Measurements from ENCODE around the gene HNRNPA1.
A peak's percentile ranks its signal among the peaks of the same experiment; 100 is the strongest.
"Not testable (repeated sequence)": the region's sequence is repeated elsewhere in the genome, so short reads cannot be mapped to it uniquely, and the experiment has no call there.

HNRNPA1 gene

DNA sequence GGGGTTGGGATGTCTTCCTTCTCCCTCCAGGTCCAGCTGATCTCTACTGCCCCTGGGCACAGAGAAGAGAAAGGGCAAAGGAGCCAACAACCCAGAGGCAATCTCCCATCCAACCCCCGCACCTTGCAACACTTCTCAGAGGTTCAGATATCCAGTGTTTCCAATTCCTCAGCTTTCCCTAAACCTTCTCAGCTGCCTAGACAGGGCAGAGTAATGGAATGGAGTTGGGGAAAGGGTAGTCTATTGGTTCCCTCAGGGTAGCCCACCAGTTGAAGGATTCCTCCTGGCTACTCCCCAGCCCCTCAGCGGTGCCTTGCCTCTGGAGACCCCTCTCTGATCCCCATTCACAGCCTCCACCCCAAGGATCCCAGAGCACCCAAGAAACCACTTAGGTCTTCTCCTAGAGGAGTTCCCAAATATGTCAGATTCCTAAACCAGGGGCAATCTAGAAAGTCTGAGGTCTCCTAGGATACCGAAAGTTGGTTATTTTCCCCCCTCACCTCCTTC is 19.8 kb downstream of the HNRNPA1 start:
- DNase-seq, result no peak

DNA sequence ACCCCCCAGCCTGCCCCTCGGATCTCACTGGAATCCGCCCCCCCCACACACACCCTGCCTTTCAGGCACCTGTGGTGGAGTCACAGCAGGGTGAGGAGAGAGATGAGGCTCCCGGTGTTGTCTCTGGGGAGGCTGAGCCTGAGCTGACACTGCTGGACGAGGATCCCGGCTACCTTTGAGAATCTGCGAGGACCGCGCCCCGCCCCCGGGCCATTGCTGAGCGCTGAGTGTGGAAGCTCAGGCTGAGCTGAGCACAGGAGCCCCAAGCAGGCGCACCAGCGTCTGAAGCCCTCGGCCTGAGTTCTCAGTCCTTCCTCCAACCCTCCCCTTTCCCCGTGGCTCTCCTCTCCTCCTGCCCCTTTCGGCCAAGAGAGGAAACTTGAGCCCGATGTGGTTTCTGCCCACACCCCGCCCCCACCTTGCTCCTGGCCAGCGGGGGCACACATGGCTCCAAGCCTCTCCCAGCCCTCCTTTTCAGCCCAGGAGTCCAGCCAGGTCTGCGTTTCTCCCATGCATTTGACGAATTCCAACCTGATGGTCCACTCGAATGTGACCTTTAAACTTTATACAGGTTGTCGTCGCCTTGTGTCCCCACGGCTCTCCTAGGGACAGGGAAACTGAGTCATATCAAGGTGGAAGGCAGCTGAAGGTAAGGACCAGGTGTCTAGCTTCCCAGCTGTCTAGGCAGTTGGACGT is 20.4 kb downstream of the HNRNPA1 start, which contains the start of gene NFE2:
Gene NFE2 (minus strand): TSS at position 284 of the 696 bp plus-strand sequence. CDS start 5,767 bp downstream, outside the sequence.
- DNase-seq, result peak in 1 of 2 donors; percentile 40

DNA sequence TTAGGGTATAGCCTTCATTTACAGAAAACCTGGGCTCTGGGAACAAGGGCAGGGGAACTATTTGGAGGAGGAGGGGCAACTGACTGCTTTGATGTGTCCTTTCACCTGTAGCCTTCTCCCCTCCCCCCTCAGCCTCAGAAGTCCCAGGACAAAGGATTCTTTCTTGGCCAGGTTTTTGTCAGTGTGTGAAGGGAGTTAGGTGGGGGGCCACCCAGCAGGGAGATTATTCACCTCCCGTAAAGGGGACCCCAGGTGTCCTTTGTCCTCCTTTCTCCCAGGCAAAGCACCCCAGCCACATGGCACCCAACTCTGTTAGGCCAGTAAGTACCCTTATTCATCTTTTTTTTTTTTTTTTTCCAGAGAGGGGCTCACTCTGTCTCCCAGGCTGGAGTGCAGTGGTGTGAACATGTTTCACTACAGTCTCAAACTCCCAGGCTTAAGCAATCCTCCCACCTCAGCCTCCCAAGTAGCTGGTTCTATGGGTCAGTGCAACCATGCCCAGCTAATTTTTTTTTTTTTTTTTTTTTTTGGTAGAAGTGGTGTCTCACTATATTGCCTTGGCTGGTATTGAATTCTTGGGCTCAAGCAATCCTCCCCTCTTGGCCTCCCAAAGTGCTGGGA is 21.0 kb downstream of the HNRNPA1 start:
- no peak for DNase-seq

DNA sequence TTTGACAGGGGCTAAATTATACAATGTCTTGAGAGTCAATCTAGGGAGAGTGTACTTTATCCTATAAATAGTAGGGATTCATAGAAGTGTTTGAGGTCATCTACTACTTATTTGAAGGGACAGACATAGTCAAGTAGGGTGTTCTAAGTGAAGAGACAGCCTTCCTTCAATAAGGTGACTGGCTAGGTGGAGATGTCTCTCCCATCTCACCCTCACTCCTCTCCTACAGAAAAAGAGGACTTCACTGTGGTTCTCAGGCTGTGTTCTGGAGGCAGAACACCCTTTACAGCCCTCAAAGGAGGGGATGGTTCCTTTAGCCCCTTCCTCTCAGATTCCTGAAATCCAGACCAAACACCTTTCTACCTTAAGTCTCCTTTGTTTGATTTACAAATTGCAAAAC is 23.1 kb downstream of the HNRNPA1 start:
- no peak for DNase-seq

DNA sequence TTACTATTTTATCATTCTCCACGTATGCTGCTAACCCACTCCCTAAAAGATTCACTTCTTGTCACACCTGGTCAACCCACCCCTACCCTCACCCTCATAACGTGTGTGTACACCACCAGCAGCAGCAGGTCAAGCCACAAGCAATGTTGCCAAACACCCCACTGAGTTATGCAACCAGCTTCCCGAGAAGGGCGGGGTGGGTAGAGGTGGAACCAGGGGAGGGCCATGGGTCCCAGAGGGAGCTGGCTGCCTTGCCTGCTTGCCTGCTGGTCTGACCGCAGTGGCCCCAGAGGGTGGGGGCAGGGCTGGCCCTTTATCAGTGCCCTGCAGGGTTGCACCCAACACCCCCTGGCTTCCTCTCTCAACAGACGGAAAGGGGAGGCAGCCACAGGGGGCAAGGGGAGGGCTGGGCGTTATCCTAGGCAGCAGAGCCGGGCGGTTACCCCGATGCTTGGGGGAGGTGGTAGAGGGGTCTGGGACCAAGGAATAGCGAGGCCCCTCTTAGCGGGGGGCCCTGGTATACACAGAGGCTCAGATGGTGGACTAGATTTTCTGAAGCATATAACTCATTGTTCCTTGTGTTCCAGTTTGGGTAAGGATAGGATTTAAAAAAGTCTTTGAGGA is 23.8 kb downstream of the HNRNPA1 start:
- peak; percentile 44 to 71 for DNase-seq

DNA sequence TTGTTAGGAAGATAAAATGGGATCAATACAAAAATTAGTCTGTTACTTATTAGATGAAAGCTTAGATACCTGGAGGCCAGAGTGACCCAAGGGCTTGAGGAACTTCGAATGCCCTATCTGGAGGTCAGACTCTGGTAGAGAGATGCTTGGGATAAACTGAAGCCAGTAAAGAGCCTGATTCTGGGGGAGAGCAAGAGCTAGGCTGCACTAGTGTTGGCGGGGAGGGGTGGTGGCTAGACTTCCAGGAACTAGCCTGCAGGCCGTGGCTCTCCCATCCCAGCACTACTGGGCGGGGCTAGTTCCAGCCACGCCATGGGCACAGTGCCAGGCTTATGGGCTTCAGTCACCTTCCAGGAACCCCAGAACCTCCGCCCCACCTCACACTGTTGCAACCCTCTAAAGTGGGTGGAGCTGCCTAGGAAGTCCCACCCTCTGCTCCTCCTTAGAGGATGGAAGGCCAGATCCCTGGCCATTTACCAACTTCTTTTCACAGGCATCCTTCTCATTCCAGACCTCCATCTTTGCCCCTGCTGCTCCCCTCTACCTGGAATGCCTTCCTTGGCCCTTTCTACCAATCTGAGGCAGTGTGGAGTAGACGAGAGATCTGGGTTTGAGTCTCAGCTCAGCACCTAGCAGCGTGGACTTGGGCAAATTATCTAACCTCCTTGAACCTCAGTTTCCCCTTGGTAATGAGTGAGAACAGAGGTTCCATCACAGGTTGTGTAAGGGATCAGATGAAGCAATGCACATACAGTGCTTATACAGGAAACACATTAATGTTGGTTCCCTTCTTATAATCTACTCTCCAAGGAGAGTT is 26.6 kb downstream of the HNRNPA1 start:
- DNase-seq, result peak; percentile 61 to 85

- no peak for DNase-seq
These were observed 30.5 kb downstream of the HNRNPA1 start for GRCh38 chr12:54311051-54311450.

GRCh38 chr12:54312309-54312708 is 31.8 kb downstream of the HNRNPA1 start:
- not testable (repeated sequence) for DNase-seq

DNA sequence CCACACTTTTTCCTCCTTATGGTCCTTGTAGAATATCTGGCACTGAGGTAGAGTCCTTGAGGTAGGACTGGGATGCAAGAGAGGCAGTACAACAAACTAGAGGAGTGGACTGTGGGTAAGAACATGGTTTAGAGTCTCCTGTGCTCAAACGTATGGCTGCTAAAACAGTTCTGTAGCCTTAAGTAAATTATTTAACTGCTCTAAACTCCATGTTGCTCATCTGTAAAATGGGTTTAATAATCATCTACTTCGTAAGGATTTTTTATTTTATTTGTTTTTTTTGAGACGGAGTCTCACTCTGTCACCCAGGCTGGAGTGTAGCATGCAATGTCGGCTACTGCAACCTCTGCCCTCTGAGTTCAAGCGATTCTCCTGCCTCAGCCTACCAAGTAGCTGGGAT is 40.8 kb downstream of the HNRNPA1 start:
- no peak for DNase-seq

GRCh38 chr12:54324617-54325441 is 44.3 kb downstream of the HNRNPA1 start, which contains the start of gene COPZ1:
Gene COPZ1, plus strand, starts transcription at chr12:54325131. Its CDS starts 33 bp downstream, at chr12:54325164.
- peak; percentile 97 to 99 for DNase-seq

DNA sequence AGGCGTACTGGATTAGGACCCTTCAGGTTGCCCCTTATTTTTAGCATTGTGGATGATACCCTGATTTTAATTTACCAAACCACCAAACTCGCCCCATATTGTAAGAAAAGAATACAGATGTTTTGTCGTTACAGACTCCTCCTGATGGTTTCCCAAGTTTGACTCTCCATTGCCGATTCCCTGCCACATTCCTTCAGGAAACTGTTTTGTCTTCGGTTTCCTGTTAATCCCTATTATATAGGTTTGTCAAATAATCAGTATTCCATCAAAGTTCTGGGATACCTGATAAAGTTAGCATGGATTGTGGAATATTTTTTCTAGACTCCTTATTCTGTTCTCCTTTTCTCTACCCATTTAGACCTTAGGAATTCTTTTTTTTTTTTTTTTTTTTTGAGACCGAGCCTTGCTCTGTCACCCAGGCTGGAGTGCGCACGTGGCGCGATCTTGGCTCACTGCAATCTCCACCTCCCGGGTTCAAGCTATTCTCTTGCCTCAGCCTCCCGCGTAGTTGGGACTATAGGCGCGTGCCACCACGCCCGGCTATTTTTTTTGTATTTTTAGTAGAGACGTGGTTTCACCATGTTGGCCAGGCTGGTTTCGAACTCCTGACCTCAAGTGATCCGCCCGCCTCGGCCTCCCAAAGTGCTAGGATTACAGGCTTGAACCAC is 45.0 kb downstream of the HNRNPA1 start:
- DNase-seq, result not testable (repeated sequence)

DNA sequence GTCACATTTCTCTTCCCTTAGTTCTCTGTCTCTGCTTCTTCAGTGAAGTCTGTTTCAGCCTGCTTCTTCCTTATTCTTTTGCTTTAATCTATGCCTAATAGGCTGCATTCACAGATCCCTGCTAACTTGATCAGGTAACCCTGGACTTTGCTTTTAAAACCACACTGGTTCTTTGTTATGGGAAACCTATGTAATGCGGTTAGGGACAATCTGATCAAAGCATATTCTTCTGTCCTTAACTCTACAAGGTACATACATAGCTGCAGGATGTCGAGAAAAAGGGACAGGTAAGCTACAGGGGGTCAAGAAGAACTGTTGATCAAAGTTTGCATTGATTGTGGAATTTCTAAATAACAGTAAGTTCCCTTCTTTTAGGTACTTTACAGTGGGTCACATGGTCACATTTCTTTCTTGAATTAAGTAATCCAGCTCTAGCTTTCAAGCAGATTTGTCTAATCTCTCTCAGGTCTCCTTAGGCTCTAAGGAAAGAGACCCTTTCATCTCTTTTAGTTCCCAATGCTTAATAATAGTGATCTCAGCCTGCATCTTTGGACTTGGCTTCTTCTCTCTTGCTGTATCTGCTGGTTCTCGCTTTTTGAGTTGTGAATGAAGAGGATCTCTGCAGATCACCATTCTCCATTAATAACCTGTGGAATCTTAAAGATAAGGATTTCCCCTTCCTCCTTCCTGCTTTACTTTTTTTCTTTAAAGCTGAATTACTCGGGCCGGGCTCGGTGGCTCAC is 48.2 kb downstream of the HNRNPA1 start:
- DNase-seq, result no peak

DNA sequence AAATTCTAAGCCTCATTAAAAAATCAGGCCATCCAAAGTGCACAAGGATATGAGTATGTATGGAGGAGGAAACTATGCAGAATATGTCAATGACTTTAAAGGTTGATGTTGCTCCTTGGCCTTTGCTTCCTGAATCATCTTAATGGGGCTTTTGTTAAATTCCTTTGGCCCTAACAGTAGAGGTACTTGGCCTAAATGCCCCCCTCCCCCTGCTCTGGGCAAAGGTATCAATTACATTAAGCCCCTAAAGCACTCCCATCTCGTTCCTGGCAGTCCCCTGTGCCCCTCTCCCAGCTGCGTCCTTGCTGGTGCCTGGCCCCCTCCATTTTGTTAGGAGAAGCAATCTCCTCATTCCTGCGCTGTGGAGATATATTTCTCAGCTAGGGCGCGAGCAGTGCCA is 49.2 kb downstream of the HNRNPA1 start:
- DNase-seq, result no peak

DNA sequence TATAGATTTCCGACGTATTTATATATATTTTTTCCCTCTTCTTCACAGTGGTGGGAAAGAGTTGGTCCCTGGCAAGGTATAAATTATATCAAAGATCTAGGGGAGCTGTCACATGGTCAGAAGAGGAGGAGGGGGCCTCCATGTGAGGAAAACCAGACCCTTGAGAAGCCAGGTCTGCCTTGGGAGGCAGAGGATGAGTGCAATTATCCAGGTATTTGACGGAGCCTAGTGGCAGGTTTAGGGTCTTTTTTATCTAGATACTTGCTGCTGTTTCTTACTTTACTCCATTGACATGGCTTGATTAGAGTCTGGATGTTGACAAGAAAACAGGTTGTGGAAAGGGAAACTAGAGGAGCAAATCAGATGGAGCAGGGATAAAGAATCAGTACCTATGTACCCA is 49.9 kb downstream of the HNRNPA1 start:
- DNase-seq, result no peak

- DNase-seq, result no peak
These were observed 50.9 kb downstream of the HNRNPA1 start for GRCh38 chr12:54331461-54331860.

- DNase-seq, result no peak
These were observed 53.0 kb downstream of the HNRNPA1 start for GRCh38 chr12:54333420-54334034.

Measured in CD4-positive, alpha-beta T cell treated with Interferon alpha-2 for 1 hour (primary cell).